A673 (cell line): ENCODE data around the gene CERS6.

ENCODE experiments used
- EZH2 ChIP-seq: fragments of 200-600 bp; sonication (generic); IDR thresholded peaks from 2 replicates; pipeline ENCODE4 v1.6.1; 2017; ENCODE audit warnings: borderline replicate concordance, low read depth, mild to moderate bottlenecking, mixed read lengths, antibody characterized with exemption, low read length; ENCODE audit not compliant: poor library complexity, severe bottlenecking
- TF ChIP-seq, protein P1 (sequence below): fragments of 300-800, 200-600 bp; sonication (generic); conservative IDR thresholded peaks from 2 replicates; pipeline ENCODE4 v1.5.1; 2017; ENCODE audit warnings: low read depth, mild to moderate bottlenecking, antibody characterized with exemption, low read length, moderate library complexity, mixed read lengths

DNA sequence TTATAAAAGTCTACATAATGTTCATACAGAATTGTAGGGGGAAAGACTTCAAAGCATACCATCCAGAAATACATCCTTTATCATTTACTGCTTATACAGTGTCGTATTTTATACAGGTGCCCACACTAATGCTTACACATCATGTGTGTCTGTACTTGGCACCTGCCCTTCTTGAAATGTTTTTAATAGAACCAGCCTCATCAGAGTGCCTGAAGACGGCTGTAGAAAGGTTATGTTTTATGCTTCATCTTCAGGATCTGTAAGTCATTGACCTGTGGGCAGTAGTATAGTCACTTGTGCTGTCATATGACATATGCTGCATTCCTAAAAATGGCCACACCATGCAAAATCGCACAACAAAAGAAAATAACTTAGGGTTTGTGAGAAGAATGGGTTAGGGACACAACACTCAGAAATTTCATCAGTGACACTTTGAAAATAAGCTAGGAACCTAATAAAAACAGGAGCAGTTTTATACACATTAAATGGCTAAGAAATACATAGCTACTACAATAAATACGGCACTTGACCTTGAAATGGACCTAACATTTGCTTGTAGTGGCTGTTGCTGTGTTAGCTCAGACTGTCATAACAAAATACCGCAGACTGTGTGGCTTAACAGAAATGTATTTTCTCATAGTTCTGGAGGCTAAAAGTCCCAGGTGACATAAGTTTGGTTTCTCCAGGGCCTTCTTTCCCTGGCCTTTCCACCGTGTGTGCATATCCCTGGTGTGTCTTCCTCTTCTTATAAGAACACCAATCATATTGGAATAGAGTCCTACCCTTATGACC, 112.6 kb downstream of the CERS6 start:
- TF ChIP-seq, protein P1, sequence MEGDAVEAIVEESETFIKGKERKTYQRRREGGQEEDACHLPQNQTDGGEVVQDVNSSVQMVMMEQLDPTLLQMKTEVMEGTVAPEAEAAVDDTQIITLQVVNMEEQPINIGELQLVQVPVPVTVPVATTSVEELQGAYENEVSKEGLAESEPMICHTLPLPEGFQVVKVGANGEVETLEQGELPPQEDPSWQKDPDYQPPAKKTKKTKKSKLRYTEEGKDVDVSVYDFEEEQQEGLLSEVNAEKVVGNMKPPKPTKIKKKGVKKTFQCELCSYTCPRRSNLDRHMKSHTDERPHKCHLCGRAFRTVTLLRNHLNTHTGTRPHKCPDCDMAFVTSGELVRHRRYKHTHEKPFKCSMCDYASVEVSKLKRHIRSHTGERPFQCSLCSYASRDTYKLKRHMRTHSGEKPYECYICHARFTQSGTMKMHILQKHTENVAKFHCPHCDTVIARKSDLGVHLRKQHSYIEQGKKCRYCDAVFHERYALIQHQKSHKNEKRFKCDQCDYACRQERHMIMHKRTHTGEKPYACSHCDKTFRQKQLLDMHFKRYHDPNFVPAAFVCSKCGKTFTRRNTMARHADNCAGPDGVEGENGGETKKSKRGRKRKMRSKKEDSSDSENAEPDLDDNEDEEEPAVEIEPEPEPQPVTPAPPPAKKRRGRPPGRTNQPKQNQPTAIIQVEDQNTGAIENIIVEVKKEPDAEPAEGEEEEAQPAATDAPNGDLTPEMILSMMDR, result no peak
- TF ChIP-seq EZH2, result no peak
